Glutamatergic neuron (in vitro differentiated cells): ENCODE data around the gene DSP. TPM values are rescaled to one million over a fixed set of nuclear protein-coding genes. Genes with fewer than 3 reads are reported as not detected.

Source experiments
- DNase-seq: peaks from one replicate; pipeline ENCODE4 v3.0.0; 2022
- H3K27ac Mint-ChIP-seq: one replicate; pipeline ENCODE4 v1.8.0; 2020; ENCODE audit warnings: mild to moderate bottlenecking, mixed read lengths, inconsistent platforms; ENCODE audit not compliant: unreplicated experiment
- H3K27me3 Mint-ChIP-seq: one replicate; pipeline ENCODE4 v1.8.0; 2020; ENCODE audit warnings: mild to moderate bottlenecking, moderate library complexity, mixed read lengths, inconsistent platforms; ENCODE audit not compliant: unreplicated experiment
- H3K36me3 Mint-ChIP-seq: one replicate; pipeline ENCODE4 v1.8.0; 2020; ENCODE audit warnings: mild to moderate bottlenecking, mixed read lengths, inconsistent platforms; ENCODE audit not compliant: unreplicated experiment
- H3K4me1 Mint-ChIP-seq: one replicate; pipeline ENCODE4 v1.8.0; 2020; ENCODE audit warnings: mild to moderate bottlenecking, low read depth, mixed read lengths, inconsistent platforms; ENCODE audit not compliant: unreplicated experiment
- H3K4me3 Mint-ChIP-seq: one replicate; pipeline ENCODE4 v1.8.0; 2020; ENCODE audit warnings: mild to moderate bottlenecking, mixed read lengths, inconsistent platforms; ENCODE audit not compliant: unreplicated experiment
- H3K9me3 Mint-ChIP-seq: one replicate; pipeline ENCODE4 v1.8.0; 2020; ENCODE audit warnings: mild to moderate bottlenecking, moderate library complexity, mixed read lengths, inconsistent platforms; ENCODE audit not compliant: unreplicated experiment
- total RNA-seq: library from RNA; stranded (reverse); fragmentation: NEBNext Ultra II Directional; extraction: Animal tissue kit (Norgen Biotek cat#: 25700); gene quantifications from one replicate; pipeline ENCODE4 v1.2.1, GENCODE V29; 2021; ENCODE audit not compliant: unreplicated experiment
- TF ChIP-seq, protein P1 (sequence below): fragments of 200-600 bp; sonication (generic); IDR thresholded peaks from one replicate; pipeline ENCODE4 v1.5.0; 2021; ENCODE audit not compliant: partially characterized antibody, unreplicated experiment

DSP gene
- total RNA-seq, 1 donor from 2014 or later = 8.9 TPM

DNA sequence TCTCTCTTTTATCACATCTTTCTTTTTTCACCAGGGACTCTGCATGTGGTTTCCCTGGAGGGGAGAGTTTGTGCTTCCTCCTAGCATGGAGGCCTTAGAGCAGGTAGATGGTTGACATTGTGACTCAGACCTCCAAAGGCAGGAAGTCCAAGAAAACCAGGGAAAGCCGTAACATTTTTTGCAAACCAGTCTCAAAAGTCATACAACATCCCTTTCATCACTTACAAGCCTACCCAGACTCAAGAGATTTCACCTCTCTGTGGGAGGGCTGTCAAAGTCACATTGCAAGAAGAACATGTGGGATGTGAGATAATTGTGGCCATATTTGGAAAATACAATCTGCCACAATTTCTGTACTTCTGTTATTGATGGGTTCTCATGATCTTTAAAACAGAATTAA lies 94.7 kb downstream of the DSP start:
- H3K27me3 Mint-ChIP-seq = no peaks in the 10 kb centered on the region
- H3K4me3 Mint-ChIP-seq = no peak overlapping the region
- TF ChIP-seq, protein P1, sequence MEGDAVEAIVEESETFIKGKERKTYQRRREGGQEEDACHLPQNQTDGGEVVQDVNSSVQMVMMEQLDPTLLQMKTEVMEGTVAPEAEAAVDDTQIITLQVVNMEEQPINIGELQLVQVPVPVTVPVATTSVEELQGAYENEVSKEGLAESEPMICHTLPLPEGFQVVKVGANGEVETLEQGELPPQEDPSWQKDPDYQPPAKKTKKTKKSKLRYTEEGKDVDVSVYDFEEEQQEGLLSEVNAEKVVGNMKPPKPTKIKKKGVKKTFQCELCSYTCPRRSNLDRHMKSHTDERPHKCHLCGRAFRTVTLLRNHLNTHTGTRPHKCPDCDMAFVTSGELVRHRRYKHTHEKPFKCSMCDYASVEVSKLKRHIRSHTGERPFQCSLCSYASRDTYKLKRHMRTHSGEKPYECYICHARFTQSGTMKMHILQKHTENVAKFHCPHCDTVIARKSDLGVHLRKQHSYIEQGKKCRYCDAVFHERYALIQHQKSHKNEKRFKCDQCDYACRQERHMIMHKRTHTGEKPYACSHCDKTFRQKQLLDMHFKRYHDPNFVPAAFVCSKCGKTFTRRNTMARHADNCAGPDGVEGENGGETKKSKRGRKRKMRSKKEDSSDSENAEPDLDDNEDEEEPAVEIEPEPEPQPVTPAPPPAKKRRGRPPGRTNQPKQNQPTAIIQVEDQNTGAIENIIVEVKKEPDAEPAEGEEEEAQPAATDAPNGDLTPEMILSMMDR = no peak
- DNase-seq = no peak
- no peak overlapping the region for H3K27ac Mint-ChIP-seq
- H3K9me3 Mint-ChIP-seq = no peaks in the 10 kb centered on the region
- no peaks in the 10 kb centered on the region for H3K36me3 Mint-ChIP-seq
- H3K4me1 Mint-ChIP-seq = no peaks in the 10 kb centered on the region

Other genes with a start within 250 kb of the DSP start
- 113 TPM for gene SSR1, start 228.5 kb upstream of the DSP start, total RNA-seq
- not detected for gene CAGE1, start 151.9 kb upstream of the DSP start, total RNA-seq
- gene RIOK1, start 151.9 kb upstream of the DSP start, total RNA-seq = 24.9 TPM
- 9.5 TPM for gene SNRNP48, start 48.5 kb downstream of the DSP start, total RNA-seq
- 0.25 TPM for gene BMP6, start 184.4 kb downstream of the DSP start, total RNA-seq